IPS-20b (cell line): ENCODE measurements around the gene COL6A1.

Source experiments
- H3K27ac ChIP-seq: one replicate; pipeline ENCODE4 v1.5.1; 2013; ENCODE audit warnings: low read length
- H3K27me3 ChIP-seq: 2 replicates; pipeline ENCODE4 v1.6.1; 2013; ENCODE audit warnings: mild to moderate bottlenecking, low read length, inconsistent platforms; ENCODE audit not compliant: insufficient read depth
- H3K36me3 ChIP-seq: 2 replicates; pipeline ENCODE4 v1.6.1; 2013; ENCODE audit warnings: low read depth, mild to moderate bottlenecking, inconsistent platforms, low read length, moderate library complexity; ENCODE audit not compliant: insufficient read depth
- H3K4me1 ChIP-seq: 2 replicates; pipeline ENCODE4 v1.6.1; 2013; ENCODE audit warnings: mild to moderate bottlenecking, control low read depth, inconsistent platforms, low read length, moderate library complexity; ENCODE audit not compliant: insufficient read depth
- H3K4me3 ChIP-seq: 2 replicates; pipeline ENCODE4 v1.5.1; 2013; ENCODE audit warnings: mild to moderate bottlenecking, low read length, inconsistent platforms
- H3K9ac ChIP-seq: 2 replicates; pipeline ENCODE4 v1.6.1; 2013; ENCODE audit warnings: low read depth, mild to moderate bottlenecking, inconsistent platforms, low read length, moderate library complexity
- H3K9me3 ChIP-seq: 2 replicates; pipeline ENCODE4 v1.6.1; 2013; ENCODE audit warnings: mild to moderate bottlenecking, low read depth, low read length, inconsistent platforms; ENCODE audit not compliant: insufficient read depth

The COL6A1 gene

GRCh38 chr21:46035809-46036695 is 54.5 kb downstream of the COL6A1 start:
- H3K4me1 ChIP-seq, result no peaks in the 10 kb centered on the region
- H3K27me3 ChIP-seq, result no peaks in the 10 kb centered on the region
- no peak overlapping the region for H3K9ac ChIP-seq
- no peaks in the 10 kb centered on the region for H3K36me3 ChIP-seq
- no peak overlapping the region for H3K4me3 ChIP-seq
- no peak overlapping the region for H3K27ac ChIP-seq
- no peaks in the 10 kb centered on the region for H3K9me3 ChIP-seq

- Histone ChIP-seq H3K4me1 (no peaks in the 10 kb centered on the region), H3K9me3 (no peaks in the 10 kb centered on the region), H3K4me3 (no peak overlapping the region), H3K27me3 (no peaks in the 10 kb centered on the region), H3K27ac (no peak overlapping the region), H3K36me3 (no peaks in the 10 kb centered on the region), H3K9ac (no peak overlapping the region)
These were observed 55.2 kb downstream of the COL6A1 start for GRCh38 chr21:46036696-46037330.

GRCh38 chr21:46037331-46038325 is 56.1 kb downstream of the COL6A1 start:
- Histone ChIP-seq H3K36me3 (no peaks in the 10 kb centered on the region), H3K4me1 (no peaks in the 10 kb centered on the region; the same call in 1 of the 2 replicates), H3K9ac (no peak overlapping the region), H3K27ac (no peak overlapping the region), H3K9me3 (no peaks in the 10 kb centered on the region), H3K4me3 (no peak overlapping the region), H3K27me3 (no peaks in the 10 kb centered on the region)

GRCh38 chr21:46038341-46038829 is 56.8 kb downstream of the COL6A1 start:
- H3K9me3 ChIP-seq, result no peaks in the 10 kb centered on the region
- H3K4me1 ChIP-seq, result no peaks in the 10 kb centered on the region; the same call in 1 of the 2 replicates
- H3K4me3 ChIP-seq, result no peak overlapping the region
- no peak overlapping the region for H3K27ac ChIP-seq
- no peaks in the 10 kb centered on the region for H3K27me3 ChIP-seq
- H3K9ac ChIP-seq, result no peak overlapping the region
- H3K36me3 ChIP-seq, result no peaks in the 10 kb centered on the region

GRCh38 chr21:46038871-46039397 is 57.4 kb downstream of the COL6A1 start:
- Histone ChIP-seq H3K27me3 (no peaks in the 10 kb centered on the region), H3K4me1 (no peaks in the 10 kb centered on the region; the same call in 1 of the 2 replicates), H3K9ac (no peak overlapping the region), H3K27ac (no peak overlapping the region), H3K9me3 (no peaks in the 10 kb centered on the region), H3K36me3 (no peaks in the 10 kb centered on the region), H3K4me3 (no peak overlapping the region)

- Histone ChIP-seq H3K9ac (no peak overlapping the region), H3K4me3 (no peak overlapping the region), H3K27me3 (no peaks in the 10 kb centered on the region), H3K9me3 (no peaks in the 10 kb centered on the region), H3K36me3 (no peaks in the 10 kb centered on the region), H3K27ac (no peak overlapping the region), H3K4me1 (no peaks in the 10 kb centered on the region; the same call in 1 of the 2 replicates)
These were observed 58.5 kb downstream of the COL6A1 start for GRCh38 chr21:46039891-46040660.

GRCh38 chr21:46040707-46041106 is 59.1 kb downstream of the COL6A1 start:
- Histone ChIP-seq H3K36me3 (no peaks in the 10 kb centered on the region), H3K9ac (no peak overlapping the region), H3K4me1 (no peaks in the 10 kb centered on the region; the same call in 1 of the 2 replicates), H3K4me3 (no peak overlapping the region), H3K9me3 (no peaks in the 10 kb centered on the region), H3K27ac (no peak overlapping the region), H3K27me3 (no peaks in the 10 kb centered on the region)

- Histone ChIP-seq H3K4me1 (no peaks in the 10 kb centered on the region; the same call in 1 of the 2 replicates), H3K9me3 (no peaks in the 10 kb centered on the region), H3K27me3 (no peaks in the 10 kb centered on the region), H3K27ac (no peak overlapping the region), H3K4me3 (no peak overlapping the region), H3K36me3 (no peaks in the 10 kb centered on the region), H3K9ac (no peak overlapping the region)
These were observed 59.6 kb downstream of the COL6A1 start for GRCh38 chr21:46041183-46041582.

- Histone ChIP-seq H3K27ac (no peak overlapping the region), H3K9me3 (no peaks in the 10 kb centered on the region), H3K4me3 (no peak overlapping the region), H3K4me1 (peaks cover 11% of the 10 kb centered on the region), H3K27me3 (no peaks in the 10 kb centered on the region), H3K9ac (no peak overlapping the region), H3K36me3 (no peaks in the 10 kb centered on the region)
These were observed 63.6 kb downstream of the COL6A1 start for GRCh38 chr21:46045154-46045553.

- Histone ChIP-seq H3K9me3 (no peaks in the 10 kb centered on the region), H3K36me3 (no peaks in the 10 kb centered on the region), H3K9ac (no peak overlapping the region), H3K4me3 (no peak overlapping the region), H3K27ac (no peak overlapping the region), H3K4me1 (peaks cover 11% of the 10 kb centered on the region), H3K27me3 (no peaks in the 10 kb centered on the region)
These were observed 64.9 kb downstream of the COL6A1 start for GRCh38 chr21:46046471-46046870.
